Ishikawa (cell line): ENCODE measurements around the gene OBSCN.

ENCODE experiments used
- CEBPB ChIP-seq: IDR thresholded peaks from 2 replicates; pipeline ENCODE4 v1.6.1; 2012
- CREB1 ChIP-seq: IDR thresholded peaks from 2 replicates; pipeline ENCODE4 v1.6.1; 2012; ENCODE audit warnings: low read depth
- EGR1 ChIP-seq: IDR thresholded peaks from 2 replicates; pipeline ENCODE4 v1.6.1; 2012
- EP300 ChIP-seq: IDR thresholded peaks from 2 replicates; pipeline ENCODE4 v1.6.1; 2012; ENCODE audit warnings: borderline replicate concordance
- FOXM1 ChIP-seq: IDR thresholded peaks from 2 replicates; pipeline ENCODE4 v1.6.1; 2012; ENCODE audit warnings: low read depth, borderline replicate concordance
- MAX ChIP-seq: IDR thresholded peaks from 2 replicates; pipeline ENCODE4 v1.6.1; 2012
- NFIC ChIP-seq: IDR thresholded peaks from 2 replicates; pipeline ENCODE4 v1.6.1; 2012
- RAD21 ChIP-seq: IDR thresholded peaks from 2 replicates; pipeline ENCODE4 v1.6.1; 2012; ENCODE audit warnings: low read depth
- REST ChIP-seq: IDR thresholded peaks from 2 replicates; pipeline ENCODE4 v1.6.1; 2012; ENCODE audit warnings: low read depth, mild to moderate bottlenecking
- TAF1 ChIP-seq: IDR thresholded peaks from 2 replicates; pipeline ENCODE4 v1.6.1; 2012; ENCODE audit warnings: low read depth, mild to moderate bottlenecking
- TCF12 ChIP-seq: IDR thresholded peaks from 2 replicates; pipeline ENCODE4 v1.6.1; 2012; ENCODE audit warnings: low read depth
- TEAD4 ChIP-seq: IDR thresholded peaks from 2 replicates; pipeline ENCODE4 v1.6.1; 2012
- USF1 ChIP-seq: IDR thresholded peaks from 2 replicates; pipeline ENCODE4 v1.6.1; 2012
- YY1 ChIP-seq: IDR thresholded peaks from 2 replicates; pipeline ENCODE4 v1.6.1; 2012; ENCODE audit warnings: low read depth
- ZBTB7A ChIP-seq: IDR thresholded peaks from 2 replicates; pipeline ENCODE4 v1.6.1; 2012; ENCODE audit warnings: low read depth

Gene OBSCN

GRCh38 chr1:228310162-228310792, 102.4 kb downstream of the OBSCN start:
- no peak for TF ChIP-seq FOXM1
- no peak for TF ChIP-seq REST
- no peak for TF ChIP-seq TCF12
- TF ChIP-seq MAX = no peak
- TF ChIP-seq CEBPB = no peak
- no peak for TF ChIP-seq CREB1
- no peak for TF ChIP-seq NFIC
- TF ChIP-seq EGR1 = no peak
- no peak for TF ChIP-seq YY1
- TF ChIP-seq ZBTB7A = no peak
- no peak for TF ChIP-seq TAF1

GRCh38 chr1:228311091-228311490, 103.2 kb downstream of the OBSCN start:
- TF ChIP-seq YY1 (no peak), ZBTB7A (no peak), USF1 (no peak), TCF12 (no peak), CEBPB (no peak), CREB1 (no peak), MAX (no peak), TAF1 (no peak), EGR1 (no peak), TEAD4 (no peak), FOXM1 (no peak)

- TF ChIP-seq TEAD4 (no peak), RAD21 (no peak), ZBTB7A (no peak), FOXM1 (no peak), NFIC (no peak), EP300 (no peak), MAX (no peak), REST (no peak), CEBPB (no peak), TAF1 (no peak), YY1 (no peak), EGR1 (no peak), CREB1 (no peak), USF1 (no peak), TCF12 (no peak)
Observed at GRCh38 chr1:228312136-228312764, 104.4 kb downstream of the OBSCN start.

- TF ChIP-seq CEBPB (no peak), USF1 (no peak), ZBTB7A (no peak), EGR1 (no peak), TAF1 (no peak), NFIC (no peak)
Observed at GRCh38 chr1:228313536-228314277, 105.9 kb downstream of the OBSCN start.

GRCh38 chr1:228314315-228314657, 106.4 kb downstream of the OBSCN start:
- TF ChIP-seq EGR1 = no peak
- no peak for TF ChIP-seq TCF12
- TF ChIP-seq EP300 = no peak
- no peak for TF ChIP-seq TAF1
- no peak for TF ChIP-seq USF1
- no peak for TF ChIP-seq RAD21
- TF ChIP-seq TEAD4 = no peak
- no peak for TF ChIP-seq CREB1
- no peak for TF ChIP-seq CEBPB
- TF ChIP-seq ZBTB7A = no peak
- no peak for TF ChIP-seq REST
- TF ChIP-seq FOXM1 = no peak
- TF ChIP-seq NFIC = no peak
- no peak for TF ChIP-seq MAX
- TF ChIP-seq YY1 = no peak
